Heart left ventricle (tissue), 13 donors: ENCODE measurements around the gene HIBCH.

Experiments used
- POLR2A ChIP-seq, 2 donors: fragments of 450-650 bp; IDR thresholded peaks; one replicate each; pipeline ENCODE4 v1.6.1; 2017; ENCODE audit warnings: antibody characterized with exemption in 2 of 2, mild to moderate bottlenecking in 2 of 2, moderate library complexity in 2 of 2
- TF ChIP-seq, protein P1 (sequence below), 12 donors: fragments of 200-600 bp; sonication (generic) in 4 of 12; IDR thresholded peaks; one replicate each; pipeline versions ENCODE4 v1.5.0 to v1.8.0; 2018 to 2022; ENCODE audit warnings: antibody characterized with exemption in 12 of 12, mild to moderate bottlenecking in 5 of 12
- donor health status: ischemic (EF 13 %, LVEDD 7.1; RV severe dilation, severe dysfunction).
- donor health status: DM: no; HTN: yes; CAD: no.
- donor health status: DM: no; HTN: no; CAD: no.
- donor health status: ischemic (EF 25% LVEDD 6.9; RV normal size, moderate dysfunction).
- donor health status: ischemic (EF 25% LVEDD 5.7; RV mildly dilated, moderate dysfunction).
- donor health status: ischemic (EF 35%, LVEDD 5.7; RV mildly dilated, moderate dysfunction).
- donor health status: nonischemic (EF 11% LVEDD 7.7; RV severe dilation, severe dysfunction).
- donor health status: DM: yes; HTN: yes; CAD: no.
- donor health status: PGD.
- donor health status: ischemic (EF 29% LVEDD 5.4; RV normal size, mild dysfunction).
- donor health status: nonischemic (EF 23%, LVEDD 6.1; RV moderate dilation, normal function).

DNA sequence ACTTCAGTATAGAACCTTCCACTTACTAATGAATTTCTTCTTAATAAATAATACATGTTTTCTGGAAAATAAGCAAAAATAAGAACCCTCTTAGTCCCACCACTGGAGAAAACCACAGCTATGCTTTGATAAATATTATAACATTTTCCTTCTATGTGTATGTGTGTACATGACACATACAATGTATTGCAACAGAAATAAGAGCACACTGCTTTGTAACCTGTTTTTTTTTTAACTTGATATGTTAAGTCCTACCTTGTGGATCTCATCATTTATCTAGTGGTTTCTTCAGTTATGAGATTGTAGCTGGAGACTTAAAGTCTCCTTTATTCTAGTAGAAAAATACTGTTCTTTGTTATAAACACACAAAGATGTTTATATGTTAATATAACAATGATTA, 40.9 kb upstream of the HIBCH start:
- TF ChIP-seq, protein P1, sequence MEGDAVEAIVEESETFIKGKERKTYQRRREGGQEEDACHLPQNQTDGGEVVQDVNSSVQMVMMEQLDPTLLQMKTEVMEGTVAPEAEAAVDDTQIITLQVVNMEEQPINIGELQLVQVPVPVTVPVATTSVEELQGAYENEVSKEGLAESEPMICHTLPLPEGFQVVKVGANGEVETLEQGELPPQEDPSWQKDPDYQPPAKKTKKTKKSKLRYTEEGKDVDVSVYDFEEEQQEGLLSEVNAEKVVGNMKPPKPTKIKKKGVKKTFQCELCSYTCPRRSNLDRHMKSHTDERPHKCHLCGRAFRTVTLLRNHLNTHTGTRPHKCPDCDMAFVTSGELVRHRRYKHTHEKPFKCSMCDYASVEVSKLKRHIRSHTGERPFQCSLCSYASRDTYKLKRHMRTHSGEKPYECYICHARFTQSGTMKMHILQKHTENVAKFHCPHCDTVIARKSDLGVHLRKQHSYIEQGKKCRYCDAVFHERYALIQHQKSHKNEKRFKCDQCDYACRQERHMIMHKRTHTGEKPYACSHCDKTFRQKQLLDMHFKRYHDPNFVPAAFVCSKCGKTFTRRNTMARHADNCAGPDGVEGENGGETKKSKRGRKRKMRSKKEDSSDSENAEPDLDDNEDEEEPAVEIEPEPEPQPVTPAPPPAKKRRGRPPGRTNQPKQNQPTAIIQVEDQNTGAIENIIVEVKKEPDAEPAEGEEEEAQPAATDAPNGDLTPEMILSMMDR (IDR thresholded peaks at IDR 0.05) = no peak
- no peak for TF ChIP-seq POLR2A (IDR thresholded peaks at IDR 0.05)
